Natural killer cell treated with Interleukin-12 subunit alpha and Interleukin-12 subunit beta and Interleukin-15 and Interleukin-18, amount 100 ng/mL, for 72 hours (primary cell): ENCODE data around the gene MEIS3. TPM values are rescaled to one million over a fixed set of nuclear protein-coding genes. Genes with fewer than 3 reads are reported as not detected.
"Not testable (repeated sequence)": the region's sequence is repeated elsewhere in the genome, so short reads cannot be mapped to it uniquely, and the experiment has no call there.

ENCODE experiments used
- ATAC-seq, 2 donors: fragments of 150-1000 bp; cut with Tn5 transposase in 1 of 2; sonication (Bioruptor Pico), chemical (Tn5 transposase) in 1 of 2; 2 replicates each; pipeline ENCODE4 v1.10.0; 2021
- DNase-seq: peaks from one replicate; pipeline ENCODE4 v3.0.0; 2022; ENCODE audit warnings: low spot score
- H3K27ac Mint-ChIP-seq, 2 donors: 1 replicate in 1 of 2; 2 replicates in 1 of 2; pipeline ENCODE4 v1.8.0; 2022; ENCODE audit warnings: mixed read lengths in 2 of 2, mild to moderate bottlenecking in 1 of 2, moderate library complexity in 1 of 2
- H3K27me3 Mint-ChIP-seq, 2 donors: 1 replicate in 1 of 2; 2 replicates in 1 of 2; pipeline ENCODE4 v1.8.0; 2022; ENCODE audit warnings: mixed read lengths in 2 of 2
- H3K36me3 Mint-ChIP-seq: one replicate; pipeline ENCODE4 v1.8.0; 2022; ENCODE audit warnings: mixed read lengths
- H3K4me1 Mint-ChIP-seq, 2 donors: 1 replicate in 1 of 2; 2 replicates in 1 of 2; pipeline ENCODE4 v1.8.0; 2022; ENCODE audit warnings: low read depth in 2 of 2, mixed read lengths in 2 of 2, mild to moderate bottlenecking in 1 of 2
- H3K4me3 Mint-ChIP-seq: one replicate; pipeline ENCODE4 v1.8.0; 2022; ENCODE audit warnings: mixed read lengths
- H3K9me3 Mint-ChIP-seq: 2 replicates; pipeline ENCODE4 v1.8.0; 2022; ENCODE audit warnings: mixed read lengths
- total RNA-seq, 2 donors: library from RNA; stranded (reverse); gene quantifications; one replicate each; pipeline ENCODE4 v1.2.3, GENCODE V29; 2022

The MEIS3 gene
- total RNA-seq, 2 donors from 2014 or later = not detected

DNA sequence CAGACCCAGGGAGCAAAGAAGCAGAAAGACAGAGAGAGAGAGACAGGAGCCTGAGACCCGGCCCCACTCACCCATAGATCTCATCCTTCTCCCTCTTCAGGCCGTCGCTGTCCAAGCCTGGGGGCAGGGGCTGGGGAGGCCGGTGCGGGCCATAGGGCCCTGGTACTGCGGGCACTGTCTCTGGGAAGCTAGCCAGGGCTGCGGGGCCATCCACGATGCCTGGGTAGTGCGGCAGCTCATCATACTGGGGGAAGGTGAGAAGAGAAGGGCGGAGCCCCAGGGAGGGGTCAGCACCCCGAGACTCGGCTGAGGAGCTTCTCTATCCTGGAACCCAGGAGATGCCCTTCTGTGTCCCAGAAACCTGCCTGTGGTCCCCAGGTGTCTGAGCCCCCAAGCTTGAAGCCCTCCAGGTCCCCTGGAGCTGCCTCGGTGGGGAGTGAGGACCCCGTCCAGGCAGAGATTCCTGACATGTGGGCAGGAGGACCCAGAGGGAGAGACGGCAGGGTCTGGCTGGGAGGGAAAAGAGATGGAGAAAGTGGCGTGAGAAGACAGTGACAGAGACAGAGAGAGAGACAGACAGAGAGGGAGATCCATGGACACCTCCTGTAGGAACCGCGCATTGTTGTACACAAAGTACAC is 2.1 kb downstream of the MEIS3 start:
- H3K36me3 Mint-ChIP-seq = peaks cover 8% of the 10 kb centered on the region
- ATAC-seq (peak in 1 of 2 donors; percentile 12), DNase-seq (no peak)
- no peak overlapping the region for H3K27ac Mint-ChIP-seq
- no peaks in the 10 kb centered on the region for H3K9me3 Mint-ChIP-seq
- H3K4me3 Mint-ChIP-seq = peak overlapping the region; percentile 58
- H3K4me1 Mint-ChIP-seq = peaks cover 13 to 22% of the 10 kb centered on the region in 2 donors
- peaks cover 58 to 77% of the 10 kb centered on the region in 2 donors for H3K27me3 Mint-ChIP-seq

DNA sequence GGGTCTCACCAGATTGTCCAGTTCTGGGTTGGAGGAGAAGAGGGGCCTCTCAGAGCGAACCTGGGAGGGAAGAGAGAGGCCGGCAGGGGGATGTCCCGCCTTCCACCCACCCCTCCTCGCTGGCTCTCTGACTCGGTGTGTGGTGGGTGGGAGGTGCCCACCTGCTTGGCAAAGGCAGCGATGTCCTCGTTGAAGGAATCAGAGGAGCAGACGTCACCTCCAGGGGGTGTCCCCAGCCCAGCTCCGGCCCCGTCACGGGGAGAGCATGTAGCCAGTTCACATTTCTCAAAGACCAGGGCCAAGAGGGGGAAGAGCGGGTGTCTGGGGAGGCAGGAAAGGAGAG is 2.7 kb downstream of the MEIS3 start:
- ATAC-seq (no peak), DNase-seq (no peak)
- H3K27me3 Mint-ChIP-seq = peaks cover 55 to 70% of the 10 kb centered on the region in 2 donors
- peaks cover 4% of the 10 kb centered on the region for H3K36me3 Mint-ChIP-seq
- H3K9me3 Mint-ChIP-seq = no peaks in the 10 kb centered on the region
- H3K27ac Mint-ChIP-seq = no peak overlapping the region
- peaks cover 12 to 17% of the 10 kb centered on the region in 2 donors for H3K4me1 Mint-ChIP-seq
- no peak overlapping the region for H3K4me3 Mint-ChIP-seq

DNA sequence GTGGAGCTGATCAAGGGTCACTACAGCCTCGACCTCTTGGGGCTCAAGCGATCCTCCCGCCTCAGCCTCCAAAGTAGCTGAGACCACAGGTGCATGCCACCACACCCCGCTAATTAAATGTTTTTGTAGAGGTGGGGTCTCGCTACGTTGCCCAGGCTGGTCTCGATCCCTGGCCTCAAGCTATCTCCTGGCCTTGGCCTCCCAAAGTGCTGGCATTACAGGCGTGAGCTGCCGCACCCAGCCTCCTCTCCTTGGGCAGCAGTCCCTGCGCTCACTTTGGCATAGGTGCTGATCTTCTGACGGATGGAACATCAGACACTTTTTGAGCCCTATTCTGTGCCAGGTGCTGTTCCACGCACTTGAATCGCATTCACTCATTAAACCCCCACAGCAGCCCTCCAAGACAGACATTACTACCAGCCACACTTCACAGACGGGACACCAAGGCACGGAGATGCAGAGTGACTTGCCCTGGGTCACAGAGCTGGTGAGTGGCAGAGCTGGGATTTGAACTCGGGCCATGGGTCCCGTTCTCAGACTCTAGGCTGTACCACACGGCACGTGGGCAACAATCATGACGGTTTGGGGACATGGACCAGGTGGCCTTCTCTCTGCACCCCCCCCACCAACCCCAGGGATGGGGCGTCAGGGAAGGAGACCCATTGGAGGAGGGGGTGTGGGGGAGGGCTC is 3.2 kb downstream of the MEIS3 start:
- ATAC-seq (no peak), DNase-seq (no peak)
- no peaks in the 10 kb centered on the region for H3K9me3 Mint-ChIP-seq
- H3K4me1 Mint-ChIP-seq = peaks cover 12 to 13% of the 10 kb centered on the region in 2 donors
- peaks cover 50 to 65% of the 10 kb centered on the region in 2 donors for H3K27me3 Mint-ChIP-seq
- no peak overlapping the region for H3K27ac Mint-ChIP-seq
- no peaks in the 10 kb centered on the region for H3K36me3 Mint-ChIP-seq
- no peak overlapping the region for H3K4me3 Mint-ChIP-seq

DNA sequence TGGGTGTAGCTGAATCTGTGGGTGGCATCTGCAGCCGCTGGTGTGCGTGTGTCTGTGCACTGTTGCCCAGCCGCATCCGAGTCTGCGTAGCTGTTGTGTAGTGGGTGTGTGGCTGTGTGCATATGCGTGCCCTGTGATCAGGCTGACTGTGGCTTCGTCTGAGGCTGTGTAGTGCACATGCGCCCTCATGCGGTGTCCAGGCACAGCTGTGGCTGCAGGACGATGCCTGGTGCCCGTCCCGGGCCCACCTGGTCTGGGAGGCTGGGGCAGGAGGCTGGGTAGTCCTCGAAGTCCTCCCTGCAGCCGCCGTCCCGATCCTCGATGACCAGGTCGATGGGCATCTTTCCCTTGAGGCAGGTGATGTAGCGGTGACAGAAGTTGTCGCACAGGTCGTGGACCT is 4.9 kb downstream of the MEIS3 start:
- Mint-ChIP-seq H3K9me3 (no peaks in the 10 kb centered on the region), H3K4me1 (peaks cover 5 to 12% of the 10 kb centered on the region in 2 donors), H3K27ac (no peak overlapping the region), H3K36me3 (no peaks in the 10 kb centered on the region), H3K27me3 (peaks cover 43 to 54% of the 10 kb centered on the region in 2 donors), H3K4me3 (no peak overlapping the region)
- DNase-seq (no peak), ATAC-seq (peak in 1 of 2 donors; percentile 24)

DNA sequence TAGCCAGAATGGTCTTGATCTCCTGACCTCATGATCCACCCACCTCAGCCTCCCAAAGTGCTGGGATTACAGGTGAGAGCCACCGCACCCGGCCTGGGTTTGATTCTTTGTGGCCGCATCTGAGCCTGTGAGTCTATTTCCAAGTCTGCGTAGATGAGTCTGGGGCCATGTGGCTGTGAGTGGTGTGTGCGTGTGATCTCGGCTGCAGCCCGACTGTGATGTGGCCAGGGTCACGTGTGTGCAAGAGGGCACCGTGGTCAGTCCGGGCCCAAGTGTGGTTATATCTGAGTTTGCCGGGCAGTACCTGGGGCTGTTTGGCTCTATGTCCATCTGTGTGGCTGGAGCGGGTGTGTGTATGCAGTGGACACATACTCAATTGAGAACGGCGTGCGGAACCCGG is 5.4 kb downstream of the MEIS3 start:
- Mint-ChIP-seq H3K27me3 (peaks cover 47 to 59% of the 10 kb centered on the region in 2 donors), H3K4me1 (peaks cover 5 to 12% of the 10 kb centered on the region in 2 donors), H3K36me3 (no peaks in the 10 kb centered on the region), H3K27ac (no peak overlapping the region), H3K4me3 (no peak overlapping the region), H3K9me3 (no peaks in the 10 kb centered on the region)
- no peak for ATAC-seq
- DNase-seq = no peak

DNA sequence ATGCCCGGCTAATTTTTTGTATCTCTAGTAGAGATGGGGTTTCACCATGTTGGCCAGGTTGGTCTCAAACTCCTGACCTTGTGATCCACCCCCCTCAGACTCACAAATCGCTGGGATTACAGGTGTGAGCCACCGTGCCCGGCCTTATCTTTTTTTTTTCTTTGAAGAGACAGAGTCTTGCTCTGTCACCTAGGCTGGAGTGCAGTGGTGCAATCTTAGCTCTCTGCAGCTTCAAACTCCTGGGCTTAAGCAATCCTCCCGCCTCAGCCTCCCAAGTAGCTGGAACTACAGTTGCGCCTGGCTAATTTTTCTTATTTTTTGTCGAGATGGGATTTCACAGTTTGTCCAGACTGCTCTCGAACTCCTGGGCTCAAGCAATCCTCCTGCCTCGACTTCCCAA is 7.6 kb downstream of the MEIS3 start:
- DNase-seq, ATAC-seq, H3K9me3 Mint-ChIP-seq, H3K4me3 Mint-ChIP-seq, H3K4me1 Mint-ChIP-seq, H3K27ac Mint-ChIP-seq, H3K36me3 Mint-ChIP-seq: not testable (repeated sequence)
- H3K27me3 Mint-ChIP-seq = peaks cover 39 to 53% of the 10 kb centered on the region in 2 donors

DNA sequence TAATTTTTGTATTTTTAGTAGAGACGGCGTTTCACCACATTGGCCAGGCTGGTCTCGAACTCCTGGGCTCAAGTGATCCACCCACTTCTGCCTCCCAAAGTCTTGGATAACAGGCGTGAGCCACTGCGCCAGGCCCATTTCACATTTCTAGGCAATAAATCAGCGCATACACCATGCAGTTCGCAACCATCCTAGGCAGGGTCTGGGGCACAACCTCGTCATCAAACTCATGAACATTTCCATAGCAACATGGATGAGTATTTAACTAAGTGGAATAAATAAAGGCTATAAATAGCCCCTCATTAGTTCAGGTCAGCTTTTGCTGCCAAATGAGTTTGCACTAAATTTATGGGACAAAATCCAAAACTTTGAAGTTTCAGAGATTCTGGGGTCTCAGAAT is 8.2 kb downstream of the MEIS3 start:
- no peak for DNase-seq
- ATAC-seq = no peak
- no peak overlapping the region for H3K27ac Mint-ChIP-seq
- peaks cover 5% of the 10 kb centered on the region for H3K36me3 Mint-ChIP-seq
- no peaks in the 10 kb centered on the region for H3K4me1 Mint-ChIP-seq
- H3K4me3 Mint-ChIP-seq = no peak overlapping the region
- H3K9me3 Mint-ChIP-seq = no peaks in the 10 kb centered on the region
- peaks cover 41 to 53% of the 10 kb centered on the region in 2 donors for H3K27me3 Mint-ChIP-seq

DNA sequence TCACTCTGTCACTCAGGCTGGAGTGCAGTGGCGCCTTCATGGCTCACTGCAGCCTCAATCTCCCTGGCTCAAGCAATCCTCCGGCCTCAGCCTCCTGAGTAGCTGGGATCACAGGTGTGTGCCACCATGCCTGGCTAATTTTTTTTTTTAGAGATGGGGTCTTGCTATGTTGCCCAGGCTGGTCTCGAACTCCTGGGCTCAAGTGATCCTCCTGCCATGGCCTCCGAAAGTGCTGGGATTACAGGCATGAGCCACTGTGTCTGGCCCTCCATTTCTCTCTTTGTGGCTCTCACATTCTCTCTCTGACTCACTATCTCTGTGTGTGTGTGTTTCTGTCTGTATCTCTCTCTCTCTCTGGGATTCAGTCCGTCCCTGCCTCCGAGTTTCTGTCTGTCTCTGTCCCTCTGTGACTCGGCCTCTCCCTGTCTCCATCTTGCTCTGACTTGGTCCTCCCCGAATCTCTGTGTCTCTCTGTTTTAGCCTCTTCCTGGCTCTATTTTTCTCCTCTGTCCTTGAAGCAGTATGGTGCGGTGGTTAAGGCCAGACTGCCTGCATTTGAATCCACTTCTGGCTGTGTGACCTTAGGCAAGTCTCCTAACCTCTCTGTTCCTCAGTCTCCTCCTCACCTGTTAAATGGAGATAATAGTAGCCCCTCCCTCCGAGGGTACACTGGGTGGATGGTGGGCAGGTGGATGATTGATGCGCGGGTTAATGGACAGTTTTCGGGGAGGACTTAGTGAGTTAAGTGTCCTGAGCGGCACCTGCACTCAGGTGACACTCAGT is 11.0 kb downstream of the MEIS3 start:
- ATAC-seq (no peak), DNase-seq (no peak)
- H3K36me3 Mint-ChIP-seq = peaks cover 5% of the 10 kb centered on the region
- no peak overlapping the region for H3K27ac Mint-ChIP-seq
- no peaks in the 10 kb centered on the region for H3K9me3 Mint-ChIP-seq
- H3K4me3 Mint-ChIP-seq = no peak overlapping the region
- peaks cover 35 to 57% of the 10 kb centered on the region in 2 donors for H3K27me3 Mint-ChIP-seq
- no peaks in the 10 kb centered on the region for H3K4me1 Mint-ChIP-seq

DNA sequence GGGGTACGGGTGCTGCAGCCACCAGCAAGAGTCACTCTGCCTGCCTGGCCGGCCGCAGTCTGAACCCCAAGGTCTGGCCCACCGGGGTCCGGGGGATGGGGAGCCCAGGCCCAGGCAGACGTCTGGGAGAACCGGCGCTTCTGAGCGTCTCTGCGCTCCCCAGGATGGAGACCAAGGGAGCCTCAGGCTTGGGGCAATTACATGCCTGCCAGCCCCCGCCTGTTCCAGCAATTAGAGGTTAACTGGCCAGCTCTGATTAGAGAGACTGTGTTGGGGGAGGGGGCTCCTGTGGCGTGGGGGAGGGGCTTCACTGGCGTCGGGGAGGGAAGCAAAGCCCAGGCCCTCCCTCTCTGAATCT is 11.9 kb downstream of the MEIS3 start:
- peaks cover 33 to 55% of the 10 kb centered on the region in 2 donors for H3K27me3 Mint-ChIP-seq
- no peak for ATAC-seq
- H3K9me3 Mint-ChIP-seq = no peaks in the 10 kb centered on the region
- H3K4me1 Mint-ChIP-seq = no peaks in the 10 kb centered on the region
- peaks cover 5% of the 10 kb centered on the region for H3K36me3 Mint-ChIP-seq
- no peak overlapping the region for H3K27ac Mint-ChIP-seq
- H3K4me3 Mint-ChIP-seq = no peak overlapping the region
- no peak for DNase-seq

DNA sequence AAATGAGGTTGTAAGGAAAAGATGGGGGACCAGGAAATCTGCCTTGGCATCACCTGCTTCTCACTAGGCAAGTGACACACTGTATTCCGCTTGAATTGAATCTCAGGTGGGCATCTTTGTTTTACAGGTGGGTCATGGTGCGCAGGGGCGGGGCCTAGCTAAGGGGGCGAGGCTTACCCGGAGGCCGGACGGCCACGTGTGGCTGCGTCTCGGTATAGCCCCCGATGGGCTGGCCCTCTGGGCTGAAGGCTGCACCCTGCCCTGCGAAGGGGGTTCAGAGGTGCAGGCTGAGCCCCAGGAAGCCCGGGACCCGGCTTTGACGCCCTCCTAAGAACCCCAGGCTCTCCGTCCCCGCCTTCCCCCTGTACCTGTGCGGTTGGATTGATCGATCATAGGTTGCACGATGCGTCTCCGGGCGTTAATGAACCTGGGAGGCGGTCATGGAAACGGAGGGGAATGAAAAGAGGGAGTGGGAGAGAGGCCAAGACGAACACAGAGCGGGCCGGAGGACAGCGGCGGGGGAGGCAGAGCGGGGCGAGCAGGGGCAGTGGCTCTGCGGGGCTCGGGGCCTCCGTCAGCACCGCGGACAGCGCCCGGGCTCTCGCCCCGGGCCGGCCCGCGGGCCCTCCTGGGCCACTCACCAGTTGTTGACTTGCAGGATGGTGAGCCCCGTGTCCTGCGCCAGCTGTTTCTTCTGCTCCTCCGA is 12.5 kb downstream of the MEIS3 start:
- peak; percentile 31 to 64 for ATAC-seq
- H3K4me1 Mint-ChIP-seq = no peaks in the 10 kb centered on the region
- no peak for DNase-seq
- H3K27ac Mint-ChIP-seq = no peak overlapping the region
- no peak overlapping the region for H3K4me3 Mint-ChIP-seq
- peaks cover 33 to 55% of the 10 kb centered on the region in 2 donors for H3K27me3 Mint-ChIP-seq
- no peaks in the 10 kb centered on the region for H3K9me3 Mint-ChIP-seq
- H3K36me3 Mint-ChIP-seq = peaks cover 5% of the 10 kb centered on the region

DNA sequence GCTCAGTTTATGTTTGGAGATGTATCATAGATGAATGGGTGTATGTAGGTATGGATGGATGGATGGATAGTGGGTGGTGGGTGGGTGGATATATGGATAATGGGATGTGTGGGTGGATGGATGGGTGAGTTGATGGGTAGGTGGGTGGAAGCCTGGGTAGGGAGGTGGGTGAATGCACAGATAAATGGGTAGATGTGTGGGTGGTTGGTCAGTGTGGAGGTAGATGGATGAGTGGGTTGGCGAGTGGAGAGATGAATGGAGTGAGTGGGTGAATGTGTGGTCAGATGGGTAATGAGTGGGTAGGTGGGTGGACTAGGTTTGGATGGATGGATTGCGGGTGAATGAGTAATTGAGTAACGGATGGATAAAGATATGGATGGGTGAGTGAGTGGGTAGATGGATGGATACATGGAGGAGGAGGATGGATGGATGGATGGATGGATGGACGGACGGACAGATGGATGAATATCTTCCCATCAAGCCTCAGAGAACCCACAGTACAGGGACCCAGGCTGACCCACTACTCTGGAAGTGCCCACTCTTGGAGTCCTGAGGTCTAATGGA is 13.4 kb downstream of the MEIS3 start:
- Mint-ChIP-seq H3K27me3 (peaks cover 35 to 55% of the 10 kb centered on the region in 2 donors), H3K27ac (no peak overlapping the region)

DNA sequence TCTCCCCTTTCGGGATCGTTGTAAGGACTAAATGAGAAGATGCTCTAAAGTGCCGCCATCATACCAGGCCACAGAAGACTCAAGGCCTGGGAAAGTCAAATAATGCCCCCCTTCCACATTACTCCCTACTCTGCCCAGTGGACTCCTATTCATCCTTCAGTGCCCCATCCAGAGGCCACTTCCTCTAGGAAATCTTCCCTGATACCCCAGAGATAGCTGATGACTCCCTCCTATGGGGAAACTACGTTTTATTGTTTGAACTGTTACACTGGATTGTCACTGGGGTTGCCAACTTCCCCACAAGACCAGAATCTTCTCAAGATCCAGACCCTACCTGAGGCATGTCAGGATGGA is 14.2 kb downstream of the MEIS3 start:
- H3K9me3 Mint-ChIP-seq = no peaks in the 10 kb centered on the region
- ATAC-seq (no peak), DNase-seq (no peak)
- no peaks in the 10 kb centered on the region for H3K4me1 Mint-ChIP-seq
- H3K36me3 Mint-ChIP-seq = peaks cover 5% of the 10 kb centered on the region
- peaks cover 35 to 55% of the 10 kb centered on the region in 2 donors for H3K27me3 Mint-ChIP-seq
- H3K27ac Mint-ChIP-seq = no peak overlapping the region
- H3K4me3 Mint-ChIP-seq = no peak overlapping the region

More for the DNA sequence above, 13.4 kb downstream of the MEIS3 start:
- Mint-ChIP-seq H3K4me1 (no peaks in the 10 kb centered on the region), H3K36me3 (peaks cover 5% of the 10 kb centered on the region), H3K9me3 (no peaks in the 10 kb centered on the region), H3K4me3 (no peak overlapping the region)
- ATAC-seq (no peak), DNase-seq (no peak)

DNA sequence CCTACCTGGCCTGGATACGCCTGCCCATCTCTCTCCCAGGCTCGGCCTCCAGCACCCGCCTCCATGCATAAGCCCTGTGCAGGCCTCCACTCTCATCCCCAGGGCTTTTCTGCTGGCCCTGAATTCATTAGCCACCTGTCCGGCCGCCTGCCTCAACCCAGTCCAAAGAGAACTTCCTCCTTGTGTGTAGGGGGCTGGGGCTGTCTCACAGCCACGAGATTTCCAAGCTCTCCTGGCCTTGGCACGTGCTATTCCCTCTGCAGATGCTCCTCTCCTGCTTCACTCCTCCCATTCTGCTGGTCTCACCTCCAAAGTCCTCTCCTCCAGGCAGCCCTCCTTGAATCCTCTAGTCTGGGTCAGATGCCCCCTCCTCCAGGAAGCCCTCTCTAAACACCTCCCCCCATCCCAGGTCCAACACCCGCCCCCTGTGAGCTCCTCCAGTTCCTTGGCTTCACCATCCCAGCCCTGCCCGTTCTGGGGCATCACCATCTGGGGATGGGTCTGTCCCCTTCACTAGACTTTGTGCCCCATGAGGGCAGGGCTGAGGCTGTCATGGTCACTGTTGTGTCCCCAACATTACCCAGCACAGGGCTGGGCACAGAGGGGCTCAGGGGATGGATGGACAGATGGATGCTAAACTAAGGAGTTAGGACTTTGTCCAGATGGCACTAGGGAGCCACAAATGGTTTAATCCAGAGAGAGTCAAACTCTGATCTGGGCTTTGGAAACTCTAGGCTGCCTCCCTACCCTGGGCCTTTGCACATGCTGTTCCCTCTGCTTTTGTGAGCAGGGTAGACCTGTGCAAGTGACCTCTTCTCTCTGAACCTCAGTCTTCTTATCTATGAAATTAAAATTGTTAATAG is 14.8 kb downstream of the MEIS3 start:
- DNase-seq = no peak
- H3K4me3 Mint-ChIP-seq = no peak overlapping the region
- H3K27me3 Mint-ChIP-seq = peaks cover 35 to 55% of the 10 kb centered on the region in 2 donors
- ATAC-seq = no peak
- H3K9me3 Mint-ChIP-seq = no peaks in the 10 kb centered on the region
- H3K36me3 Mint-ChIP-seq = peaks cover 5% of the 10 kb centered on the region
- no peak overlapping the region for H3K27ac Mint-ChIP-seq
- H3K4me1 Mint-ChIP-seq = no peaks in the 10 kb centered on the region
